Keratinocyte (primary cell): ENCODE data around the gene SLC26A9.

ENCODE experiments used
- EZH2 ChIP-seq: IDR thresholded peaks from one replicate; pipeline ENCODE4 v1.6.1; 2012; ENCODE audit warnings: inconsistent platforms, mild to moderate bottlenecking, low read length, moderate library complexity
- TF ChIP-seq, protein P1 (sequence below), 3 experiments: IDR thresholded peaks in 1 of 3; conservative IDR thresholded peaks in 1 of 3; optimal IDR thresholded peaks in 1 of 3; 2 replicates in 2 of 3; 3 replicates in 1 of 3; pipeline versions ENCODE3 to v1.5.1; 2011; ENCODE audit warnings: low read length in 3 of 3, mild to moderate bottlenecking in 3 of 3, moderate library complexity in 2 of 3, control low read depth in 1 of 3, inconsistent platforms in 1 of 3; ENCODE audit not compliant: insufficient read depth in 2 of 3; ENCODE audit errors: extremely low read depth in 1 of 3

DNA sequence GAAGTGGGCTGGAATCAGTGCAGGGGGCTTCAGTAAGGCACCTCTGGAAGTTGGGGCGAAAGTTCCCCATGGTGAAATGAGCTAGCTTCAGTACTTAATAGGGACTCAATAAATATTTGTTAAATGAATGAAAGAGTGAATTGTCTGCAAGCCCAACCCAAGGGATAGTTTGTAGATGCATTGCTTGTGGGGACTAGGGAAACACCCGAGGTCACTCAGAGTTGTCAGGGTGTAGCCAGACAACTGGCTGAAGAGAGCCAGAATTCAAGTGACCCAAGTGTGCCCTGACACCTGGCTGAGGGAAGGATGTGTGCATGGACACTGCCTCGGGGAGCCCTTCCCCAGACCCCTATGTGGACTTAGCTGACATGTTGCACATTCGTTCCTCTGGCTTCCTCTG is 1.3 kb upstream of the SLC26A9 start:
- TF ChIP-seq, protein P1, sequence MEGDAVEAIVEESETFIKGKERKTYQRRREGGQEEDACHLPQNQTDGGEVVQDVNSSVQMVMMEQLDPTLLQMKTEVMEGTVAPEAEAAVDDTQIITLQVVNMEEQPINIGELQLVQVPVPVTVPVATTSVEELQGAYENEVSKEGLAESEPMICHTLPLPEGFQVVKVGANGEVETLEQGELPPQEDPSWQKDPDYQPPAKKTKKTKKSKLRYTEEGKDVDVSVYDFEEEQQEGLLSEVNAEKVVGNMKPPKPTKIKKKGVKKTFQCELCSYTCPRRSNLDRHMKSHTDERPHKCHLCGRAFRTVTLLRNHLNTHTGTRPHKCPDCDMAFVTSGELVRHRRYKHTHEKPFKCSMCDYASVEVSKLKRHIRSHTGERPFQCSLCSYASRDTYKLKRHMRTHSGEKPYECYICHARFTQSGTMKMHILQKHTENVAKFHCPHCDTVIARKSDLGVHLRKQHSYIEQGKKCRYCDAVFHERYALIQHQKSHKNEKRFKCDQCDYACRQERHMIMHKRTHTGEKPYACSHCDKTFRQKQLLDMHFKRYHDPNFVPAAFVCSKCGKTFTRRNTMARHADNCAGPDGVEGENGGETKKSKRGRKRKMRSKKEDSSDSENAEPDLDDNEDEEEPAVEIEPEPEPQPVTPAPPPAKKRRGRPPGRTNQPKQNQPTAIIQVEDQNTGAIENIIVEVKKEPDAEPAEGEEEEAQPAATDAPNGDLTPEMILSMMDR (optimal IDR thresholded peaks at IDR 0.05 in 1 of 3, IDR thresholded peaks at IDR 0.05 in 1 of 3, conservative IDR thresholded peaks at IDR 0.05 in 1 of 3; ENCODE audit: extremely low read depth in 1 of 3, insufficient read depth in 2 of 3, low read length in 3 of 3) = no peak
- no peak for TF ChIP-seq EZH2
